SKM-1 (cell line): ENCODE data around the gene FTCD.
"Not testable (repeated sequence)": the region's sequence is repeated elsewhere in the genome, so short reads cannot be mapped to it uniquely, and the experiment has no call there.

Experiments
- DNase-seq: peaks from one replicate; lab custom pipeline; 2025; ENCODE audit not compliant: unreplicated experiment; lab: John Stamatoyannopoulos, UW

FTCD gene, protein sequence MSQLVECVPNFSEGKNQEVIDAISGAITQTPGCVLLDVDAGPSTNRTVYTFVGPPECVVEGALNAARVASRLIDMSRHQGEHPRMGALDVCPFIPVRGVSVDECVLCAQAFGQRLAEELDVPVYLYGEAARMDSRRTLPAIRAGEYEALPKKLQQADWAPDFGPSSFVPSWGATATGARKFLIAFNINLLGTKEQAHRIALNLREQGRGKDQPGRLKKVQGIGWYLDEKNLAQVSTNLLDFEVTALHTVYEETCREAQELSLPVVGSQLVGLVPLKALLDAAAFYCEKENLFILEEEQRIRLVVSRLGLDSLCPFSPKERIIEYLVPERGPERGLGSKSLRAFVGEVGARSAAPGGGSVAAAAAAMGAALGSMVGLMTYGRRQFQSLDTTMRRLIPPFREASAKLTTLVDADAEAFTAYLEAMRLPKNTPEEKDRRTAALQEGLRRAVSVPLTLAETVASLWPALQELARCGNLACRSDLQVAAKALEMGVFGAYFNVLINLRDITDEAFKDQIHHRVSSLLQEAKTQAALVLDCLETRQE

DNA sequence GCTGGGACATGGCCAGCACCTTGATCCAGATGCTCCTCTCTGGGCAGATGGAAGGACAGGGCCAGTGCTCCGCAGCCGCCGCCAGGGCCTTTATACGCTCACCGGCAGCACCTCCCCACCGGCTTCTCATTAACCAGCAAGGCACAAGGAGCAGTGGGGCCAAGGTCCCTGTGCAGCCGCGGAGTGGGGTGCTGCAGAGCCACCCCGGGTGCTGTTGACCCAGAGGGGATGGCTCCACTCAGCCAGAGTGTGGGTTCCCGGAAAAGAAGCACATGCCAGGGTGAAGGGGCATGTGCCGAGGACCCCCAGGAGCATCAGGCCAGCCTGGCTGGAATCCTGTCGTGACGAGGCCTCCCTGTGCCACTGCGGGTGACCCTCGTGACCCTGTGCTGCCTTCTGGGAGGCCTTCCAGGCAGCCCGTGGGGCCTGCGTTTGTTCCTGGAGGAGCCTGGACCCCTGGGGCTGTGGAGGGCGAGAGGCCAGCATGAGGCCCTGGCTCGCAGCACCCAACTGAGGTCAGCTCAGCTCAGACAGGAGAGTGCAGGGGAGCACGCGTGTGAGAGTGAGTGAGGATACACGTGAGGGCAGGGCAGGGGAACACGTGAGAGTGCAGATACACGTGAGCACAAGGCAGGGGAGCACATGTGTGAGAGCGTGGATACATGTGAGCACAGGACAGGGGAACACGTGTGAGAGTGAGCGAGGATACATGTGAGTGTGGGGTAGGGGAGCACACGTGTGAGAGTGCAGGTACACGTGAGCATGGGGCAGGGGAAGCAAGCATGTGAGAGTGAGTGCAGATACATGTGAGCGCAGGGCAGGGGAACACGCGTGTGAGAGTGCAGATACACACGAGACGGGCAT, at the start of gene FTCD:
FTCD (minus strand) TSS at position 66 of the 864 bp plus-strand sequence; CDS start at position 10, 56 bp downstream.
- no peak for DNase-seq

DNA sequence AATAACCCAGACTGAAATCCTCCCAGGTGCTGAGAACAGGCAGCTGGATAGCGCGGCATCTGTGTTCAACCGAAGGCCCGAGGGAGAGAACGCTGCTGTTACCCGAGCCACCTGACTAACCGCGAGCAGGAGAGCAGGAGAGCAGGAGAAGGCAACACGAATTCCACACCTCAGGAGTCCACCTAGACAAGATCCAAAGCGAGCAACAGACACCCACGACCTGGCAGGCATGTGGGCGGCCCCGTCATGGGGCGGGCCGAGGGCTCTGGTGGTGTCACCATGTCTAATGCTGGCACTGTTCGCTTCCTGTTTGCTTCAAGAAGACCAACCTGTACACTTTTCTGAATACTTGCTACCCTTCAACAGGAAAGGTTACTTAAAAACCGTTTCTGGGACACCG, 49.8 kb upstream of the FTCD start:
- DNase-seq = no peak

DNA sequence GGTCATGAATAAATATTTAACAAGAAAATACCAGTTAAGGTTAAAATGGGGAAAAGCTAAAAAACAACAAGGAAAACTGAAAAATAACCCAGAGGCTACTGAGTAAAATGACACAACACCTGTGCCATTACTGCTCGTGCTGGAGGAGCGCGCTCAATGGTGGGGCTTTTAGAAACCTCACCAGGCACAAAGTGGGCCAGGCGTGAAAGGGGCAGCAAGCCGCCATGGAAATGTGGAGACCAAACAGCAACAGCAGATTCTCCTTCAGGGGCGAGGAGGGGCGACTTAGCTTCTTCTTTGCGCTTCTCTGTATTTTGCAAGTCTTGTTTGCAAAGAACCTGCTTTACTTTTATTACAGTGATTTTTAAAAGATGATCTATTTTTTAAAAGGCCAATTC, 47.8 kb upstream of the FTCD start:
- no peak for DNase-seq

DNA sequence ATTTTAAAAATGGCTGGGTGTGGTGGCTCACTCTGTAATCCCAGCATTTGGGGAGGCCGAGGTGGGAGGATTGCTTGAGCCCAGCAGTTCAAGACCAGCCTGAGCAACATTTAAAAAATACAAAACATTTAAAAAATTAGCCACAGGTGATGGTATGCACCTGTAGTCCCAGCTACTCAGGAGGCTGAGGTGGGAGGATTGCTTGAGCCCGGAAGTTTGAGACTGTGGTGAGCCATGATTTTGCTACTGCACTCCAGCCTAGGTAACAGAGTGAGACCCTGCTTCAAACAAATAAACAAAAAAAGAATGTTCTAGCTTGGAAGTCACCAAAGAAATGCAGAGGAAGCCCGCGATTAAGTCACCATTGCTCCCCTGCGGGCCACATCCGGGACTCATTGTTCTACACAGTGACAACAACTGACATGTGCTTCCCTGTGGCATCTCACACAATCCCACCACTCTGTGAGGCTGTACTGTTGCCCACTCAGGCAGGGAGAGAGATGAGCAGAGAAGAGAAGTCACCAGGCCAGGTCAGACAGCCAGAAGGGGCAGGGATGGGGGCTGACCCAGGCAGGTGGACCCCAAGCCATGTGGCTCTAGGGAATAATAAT, 47.3 kb upstream of the FTCD start:
- no peak for DNase-seq

DNA sequence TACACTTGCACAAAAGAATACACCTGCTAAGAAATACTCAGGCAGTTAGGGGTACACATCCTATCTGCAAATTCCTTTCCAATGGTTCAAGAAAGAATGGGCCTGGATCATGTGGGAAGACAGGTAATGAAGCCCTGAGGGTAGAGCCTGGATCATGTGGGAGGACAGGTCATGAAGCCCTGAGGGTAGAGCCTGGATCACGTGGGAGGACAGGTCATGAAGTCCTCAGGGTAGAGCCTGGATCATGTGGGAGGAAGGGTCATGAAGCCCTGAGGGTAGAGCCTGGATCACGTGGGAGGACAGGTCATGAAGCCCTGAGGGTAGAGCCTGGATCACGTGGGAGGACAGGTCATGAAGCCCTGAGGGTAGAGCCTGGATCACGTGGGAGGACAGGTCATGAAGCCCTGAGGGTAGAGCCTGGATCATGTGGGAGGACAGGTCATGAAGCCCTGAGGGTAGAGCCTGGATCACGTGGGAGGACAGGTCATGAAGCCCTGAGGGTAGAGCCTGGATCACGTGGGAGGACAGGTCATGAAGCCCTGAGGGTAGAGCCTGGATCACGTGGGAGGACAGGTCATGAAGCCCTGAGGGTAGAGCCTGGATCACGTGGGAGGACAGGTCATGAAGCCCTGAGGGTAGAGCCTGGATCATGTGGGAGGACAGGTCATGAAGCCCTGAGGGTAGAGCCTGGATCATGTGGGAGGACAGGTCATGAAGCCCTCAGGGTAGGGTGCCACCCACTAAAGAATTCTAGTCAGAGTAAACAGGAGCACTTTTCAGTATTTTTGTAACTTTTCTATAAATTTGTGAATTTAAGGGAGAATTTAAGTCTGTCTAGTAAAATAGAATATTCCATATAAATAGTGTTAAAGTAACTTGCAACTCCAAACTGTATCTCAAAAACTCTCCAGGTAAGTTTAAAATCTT, 45.8 kb upstream of the FTCD start:
- DNase-seq = not testable (repeated sequence)

DNA sequence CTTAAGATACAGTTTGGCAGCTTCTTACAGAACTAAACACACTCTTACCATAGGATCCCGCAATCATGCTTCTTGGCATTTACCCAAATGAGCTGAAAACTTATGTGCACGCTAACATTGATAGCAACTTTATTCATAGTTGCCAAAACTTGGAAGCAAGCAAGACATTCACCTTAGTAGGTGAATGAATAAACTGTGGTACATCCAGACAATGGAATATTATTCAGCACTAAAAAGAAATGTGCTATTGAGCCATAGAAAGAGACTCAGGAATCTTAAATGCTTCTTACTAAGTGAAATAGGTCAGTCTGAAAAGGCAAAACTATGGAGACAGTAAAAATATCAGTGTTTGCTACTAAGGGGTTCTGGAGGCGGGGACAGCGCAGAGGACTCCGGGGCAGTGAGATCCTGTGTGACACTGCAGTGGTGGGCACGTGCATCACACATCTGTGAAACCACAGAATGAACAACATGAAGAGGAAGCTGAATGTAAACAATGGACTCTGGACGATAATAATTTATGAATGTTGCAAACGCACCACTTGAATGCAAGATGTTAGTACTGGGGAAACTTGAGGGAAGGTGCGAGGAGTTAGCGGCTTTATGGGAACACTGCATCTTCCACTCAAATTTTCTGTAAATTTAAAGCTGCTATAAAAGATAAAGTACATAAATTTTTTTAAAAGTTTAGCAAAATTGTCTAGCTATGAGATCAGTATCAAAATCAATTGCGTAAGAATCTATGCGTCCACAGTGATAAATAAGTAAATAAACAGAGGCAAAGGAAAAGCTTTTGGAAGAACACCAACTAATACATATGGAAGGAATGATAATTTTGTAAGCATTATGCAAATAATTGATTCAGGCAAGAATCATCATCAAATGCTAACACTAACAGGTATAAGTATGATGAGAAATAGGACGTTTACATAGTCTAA, 44.3 kb upstream of the FTCD start:
- DNase-seq = no peak

DNA sequence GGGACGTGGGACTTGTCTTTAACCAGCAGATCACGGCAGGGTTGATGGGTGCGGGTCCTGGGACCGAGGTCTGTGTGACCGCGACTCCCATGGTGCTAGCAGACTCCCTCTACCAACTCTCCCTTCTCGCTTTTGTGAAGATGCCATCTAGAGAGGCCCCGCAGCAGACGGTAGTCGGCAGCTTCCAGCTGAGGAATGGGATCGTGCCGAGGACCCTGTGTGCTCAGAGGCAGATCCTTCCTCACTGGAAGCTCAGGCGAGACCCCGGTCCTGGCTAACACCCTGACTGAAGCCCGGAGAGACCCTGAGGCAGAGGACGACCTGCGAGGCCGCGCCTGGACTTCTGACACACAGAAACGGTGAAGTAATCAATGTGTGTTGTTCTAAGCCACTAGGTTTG, 41.4 kb upstream of the FTCD start:
- no peak for DNase-seq

DNA sequence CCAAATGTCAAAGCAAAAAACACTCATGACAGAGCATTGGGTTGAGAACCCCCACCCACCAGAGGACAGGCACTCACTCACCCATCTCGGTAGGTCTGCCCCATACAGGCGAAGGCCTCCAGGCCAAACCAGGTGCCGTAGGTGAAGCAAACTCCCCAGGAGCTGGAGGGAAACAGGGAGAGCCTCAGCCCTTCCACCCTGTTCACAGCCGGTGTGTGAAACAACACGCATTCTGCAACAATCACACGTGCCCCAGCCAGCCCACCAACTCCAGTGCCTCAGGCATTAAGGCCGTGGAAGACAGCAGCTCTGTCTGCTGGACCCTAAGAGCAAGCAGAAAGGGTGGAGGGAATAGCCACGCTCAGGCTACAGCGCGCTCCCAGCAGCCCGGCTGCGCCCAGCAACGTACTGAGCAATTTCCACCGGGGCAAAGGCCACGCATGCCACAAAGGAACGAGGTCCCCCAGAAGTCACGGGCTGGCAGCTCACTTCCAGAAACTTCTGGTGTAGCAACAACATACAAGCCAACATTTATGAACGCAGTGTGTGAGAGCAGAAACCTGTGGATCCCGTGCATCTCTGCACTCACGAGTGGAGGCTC, 40.3 kb upstream of the FTCD start:
- no peak for DNase-seq

DNA sequence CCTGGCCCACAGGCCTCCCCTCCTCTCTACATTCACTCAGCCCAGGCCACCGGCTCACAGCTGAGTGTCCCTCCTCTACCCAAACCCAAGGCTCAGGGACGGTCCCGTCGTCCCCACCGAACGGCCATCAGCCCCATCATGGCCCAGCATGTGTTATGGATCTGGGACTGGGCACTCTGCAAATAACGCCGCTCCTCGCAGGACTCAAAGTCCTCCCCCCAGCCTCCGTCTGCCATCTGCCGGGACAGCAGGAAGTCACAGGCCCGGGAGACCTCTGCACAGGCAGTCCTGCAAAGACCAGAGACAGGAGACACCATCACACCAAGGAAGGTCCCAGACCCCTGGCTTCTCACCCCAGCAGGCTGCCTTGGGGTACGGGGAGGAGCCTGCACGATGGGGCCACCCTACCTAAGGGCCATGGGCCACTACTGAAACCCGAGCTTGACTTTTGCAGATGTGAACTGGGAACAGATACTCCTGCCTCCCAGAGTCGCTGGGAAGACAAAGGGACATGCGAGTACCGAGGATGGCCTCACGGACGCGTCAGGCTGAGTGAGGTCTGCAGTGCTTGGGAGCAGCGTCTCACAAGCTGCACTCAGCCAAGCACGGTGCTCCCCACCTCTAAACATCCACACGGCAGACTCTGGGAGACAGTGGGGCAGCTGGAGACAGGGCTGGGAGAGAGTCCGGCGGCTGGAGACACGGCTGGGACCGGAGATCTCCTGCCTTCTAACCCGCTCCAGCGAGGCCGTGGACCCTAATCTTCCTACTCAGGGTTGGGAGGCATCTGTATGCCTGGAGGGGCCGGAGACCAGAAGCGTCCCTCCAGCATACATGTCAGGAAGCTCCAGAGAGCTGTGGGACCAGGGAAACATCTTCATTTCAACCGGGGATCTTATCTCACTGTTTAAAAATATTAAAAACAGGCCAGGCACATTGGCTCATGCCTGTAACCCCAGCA, 39.3 kb upstream of the FTCD start:
- DNase-seq = no peak

DNA sequence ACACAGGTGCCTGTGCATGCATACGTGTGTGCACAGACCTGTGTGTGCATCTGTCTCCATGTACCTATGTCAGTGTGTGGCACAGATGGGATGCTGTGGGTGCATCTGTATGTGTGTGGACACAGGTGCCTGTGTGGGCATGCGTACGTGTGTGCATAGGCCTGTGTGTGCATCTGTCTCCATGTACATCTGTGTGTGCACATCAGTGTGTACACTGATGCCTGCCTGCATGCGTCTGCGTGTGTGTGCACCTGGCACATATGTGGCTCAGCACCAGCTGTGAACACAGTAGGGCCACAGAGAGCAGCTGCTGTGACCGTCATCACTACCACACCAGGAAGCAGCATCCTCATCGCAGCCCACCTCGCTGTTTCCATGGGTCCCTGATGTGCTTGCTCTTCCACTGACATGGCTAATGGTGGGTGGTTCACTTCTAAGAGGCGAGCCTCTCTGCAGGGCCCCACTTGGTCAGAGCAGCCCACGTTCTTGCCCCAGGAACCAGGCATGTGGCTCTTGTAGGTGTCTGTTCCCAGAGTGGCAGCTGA, 38.5 kb upstream of the FTCD start:
- no peak for DNase-seq

DNA sequence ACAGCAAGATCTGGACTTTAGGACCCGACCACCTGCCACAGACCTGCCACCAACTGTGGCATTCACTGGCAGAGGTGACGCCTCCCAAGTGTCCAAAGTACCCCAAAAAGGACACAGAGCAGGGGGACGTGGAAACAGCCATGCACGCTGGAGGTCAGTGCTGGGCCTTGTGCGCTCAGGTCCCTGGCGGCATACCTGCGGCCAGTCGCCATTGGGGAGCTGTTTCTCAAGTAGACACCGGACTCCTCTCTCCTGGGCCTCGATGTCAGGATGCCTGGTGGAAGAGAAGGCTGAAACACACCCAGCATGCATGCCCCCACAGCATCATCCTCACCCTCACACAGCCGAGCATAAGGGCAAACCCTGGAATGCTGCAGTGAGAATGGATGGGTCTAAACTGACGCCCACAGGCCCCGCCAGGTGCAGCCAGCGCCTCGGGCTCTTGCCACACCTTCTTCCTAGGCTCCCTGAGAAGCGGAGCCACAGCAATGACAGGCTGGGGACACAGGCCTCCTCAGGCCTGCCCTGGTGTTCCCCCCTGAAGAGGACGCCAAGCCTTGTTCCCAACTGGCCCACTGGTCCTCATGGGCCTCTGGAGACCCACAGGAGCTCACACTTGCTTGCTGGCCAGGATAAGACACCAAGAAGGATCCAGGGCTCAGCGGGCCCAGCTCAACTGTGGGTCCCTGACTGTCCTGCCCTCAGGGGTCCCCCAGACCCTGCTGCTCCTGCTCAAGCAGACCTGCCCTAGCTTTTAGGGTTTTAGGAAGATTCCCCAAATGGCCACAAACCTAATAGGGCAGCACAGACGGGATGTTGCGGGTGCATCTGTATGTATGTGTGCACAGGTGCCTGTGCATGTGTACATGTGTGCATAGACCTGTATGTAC, 36.6 kb upstream of the FTCD start:
- DNase-seq = no peak

DNA sequence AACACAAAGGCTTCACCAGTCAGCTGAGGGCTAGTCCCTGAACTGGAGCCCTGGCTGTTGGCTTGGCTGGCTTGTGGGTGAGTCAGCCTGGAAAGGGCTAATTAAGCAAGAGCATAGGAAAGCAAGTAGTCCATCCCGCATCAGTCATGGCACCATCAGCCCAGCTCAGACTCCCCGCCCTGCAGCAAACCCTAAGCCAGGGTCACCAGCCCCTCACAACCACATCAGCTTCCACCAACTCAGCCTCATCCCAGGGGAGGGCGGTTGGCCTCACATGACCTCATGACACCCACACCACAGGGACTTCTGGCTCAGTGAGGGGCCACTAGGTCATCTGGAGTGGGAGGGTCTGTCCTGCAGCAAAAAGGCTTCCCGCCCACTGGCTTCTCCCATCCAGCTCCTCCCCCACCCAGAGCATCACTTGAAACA, 35.9 kb upstream of the FTCD start:
- DNase-seq = no peak

DNA sequence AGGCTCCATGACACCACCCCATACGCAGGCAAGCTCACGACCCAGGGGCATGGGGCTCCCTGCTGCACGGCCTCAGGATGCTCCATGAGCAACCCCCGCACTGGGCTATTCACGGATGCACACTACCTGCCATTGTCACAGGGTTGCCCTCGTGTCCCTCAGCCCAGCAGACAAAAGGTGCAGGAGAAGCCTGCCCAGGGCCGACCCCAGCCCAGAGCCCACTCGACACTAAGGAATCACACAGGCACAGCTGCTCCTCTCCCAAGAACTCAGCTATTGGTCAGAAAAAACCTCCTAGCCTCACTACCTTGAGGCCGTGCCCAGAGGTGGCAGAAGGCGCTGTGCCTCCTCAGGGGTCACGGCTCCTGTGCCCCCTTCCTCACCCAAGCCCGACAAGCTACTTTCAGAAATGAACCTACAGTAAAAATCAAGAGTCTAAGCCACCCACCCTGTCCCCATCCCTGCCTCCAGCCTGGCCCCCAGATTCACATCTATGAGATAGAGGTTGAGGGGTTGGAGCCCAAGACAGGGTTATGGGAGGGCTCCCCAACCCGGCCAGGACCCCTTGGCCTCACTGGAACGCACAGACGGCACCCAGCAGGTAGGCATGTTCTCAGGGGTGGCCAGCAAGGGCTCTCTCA, 35.2 kb upstream of the FTCD start:
- no peak for DNase-seq

DNA sequence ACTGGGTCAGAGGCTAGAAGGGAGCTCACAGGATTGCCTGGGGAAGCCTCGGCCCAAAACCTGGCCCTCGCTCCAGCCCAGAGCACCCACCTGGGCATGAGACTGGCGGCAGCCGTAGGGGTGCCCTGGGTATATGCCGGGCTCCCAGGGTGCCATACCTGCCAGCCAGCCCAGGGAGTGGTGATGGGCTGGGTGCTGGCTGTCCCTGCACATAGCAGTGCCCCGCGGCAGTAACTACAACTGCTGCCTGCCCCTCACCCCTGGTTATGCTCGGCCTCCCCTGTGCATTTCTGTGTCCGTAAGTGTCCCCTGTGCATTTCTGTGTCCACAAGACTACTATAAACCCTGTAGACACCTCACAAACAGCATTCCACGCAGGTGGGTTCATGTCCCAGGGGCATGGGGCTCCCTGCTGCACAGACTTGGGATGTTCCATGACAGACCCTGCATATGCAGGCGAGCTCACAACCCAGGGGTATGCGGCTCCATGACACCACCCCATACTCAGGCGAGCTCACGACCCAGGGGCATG, 34.6 kb upstream of the FTCD start:
- no peak for DNase-seq

DNA sequence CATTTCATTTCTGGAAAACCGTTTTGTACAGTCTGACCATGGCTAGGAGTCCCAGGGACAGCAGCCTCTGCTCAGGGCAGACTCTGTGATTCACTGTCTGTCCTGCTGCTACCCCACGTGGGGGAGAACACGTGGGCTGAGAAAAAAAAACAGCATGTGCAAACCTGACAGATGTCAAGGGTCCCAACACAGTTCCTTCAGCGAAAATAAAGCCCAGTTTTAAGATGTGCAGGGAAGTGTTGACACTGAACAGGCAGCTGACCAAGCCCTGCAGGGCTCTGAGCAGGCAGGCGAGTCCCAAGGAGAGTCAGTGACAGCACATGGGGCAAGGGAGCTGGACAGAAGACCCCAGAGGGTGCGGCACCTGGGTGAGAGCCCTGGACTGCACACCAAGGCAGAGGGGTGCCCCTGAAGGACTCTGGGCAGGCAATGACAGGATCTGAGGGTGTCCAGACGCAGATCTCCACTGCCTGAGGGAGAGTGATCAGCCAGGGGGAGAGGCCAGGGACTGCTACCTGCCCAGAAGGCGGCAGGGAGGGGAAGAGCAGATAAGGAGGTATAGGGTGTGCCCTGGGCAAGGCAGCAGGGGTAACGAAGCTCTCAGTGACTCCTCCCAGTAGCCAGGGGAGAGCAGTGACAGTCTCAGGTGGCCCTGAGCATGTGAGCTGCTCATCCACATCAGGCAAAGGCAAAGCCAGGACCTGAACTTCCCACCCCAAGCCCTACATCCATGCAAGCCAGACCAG, 34.0 kb upstream of the FTCD start:
- no peak for DNase-seq
